H9 (cell line): ENCODE results near the gene SELENOW. TPM values are rescaled to one million over a fixed set of nuclear protein-coding genes. Genes with fewer than 3 reads are reported as not detected.

Experiments used
- DNase-seq: peaks from one replicate; pipeline ENCODE4 v3.0.0-alpha.2; 2017
- H2AFZ ChIP-seq: one replicate; pipeline ENCODE4 v1.6.1; 2013; ENCODE audit warnings: mild to moderate bottlenecking, low read length, control low read depth, moderate library complexity
- H2AK5ac ChIP-seq: 2 replicates; pipeline ENCODE4 v1.6.1; 2013; ENCODE audit warnings: low read length, control low read depth, mixed read lengths; ENCODE audit not compliant: insufficient read length
- H2BK120ac ChIP-seq: one replicate; pipeline ENCODE4 v1.6.1; 2013; ENCODE audit warnings: low read depth, mild to moderate bottlenecking, low read length, control low read depth, inconsistent platforms; ENCODE audit not compliant: poor library complexity, severe bottlenecking
- H2BK12ac ChIP-seq: 2 replicates; pipeline ENCODE4 v1.6.1; 2013; ENCODE audit warnings: low read length, control low read depth, mixed read lengths, low read depth; ENCODE audit not compliant: insufficient read length
- H2BK15ac ChIP-seq: 2 replicates; pipeline ENCODE4 v1.6.1; 2013; ENCODE audit warnings: low read depth, low read length, control low read depth
- H2BK20ac ChIP-seq: one replicate; pipeline ENCODE4 v1.6.1; 2013; ENCODE audit warnings: low read depth, mild to moderate bottlenecking, low read length, control low read depth, inconsistent platforms; ENCODE audit not compliant: poor library complexity, severe bottlenecking
- H2BK5ac ChIP-seq: 2 replicates; pipeline ENCODE4 v1.6.1; 2013; ENCODE audit warnings: low read length, control low read depth, mixed read lengths; ENCODE audit not compliant: insufficient read length
- H3K14ac ChIP-seq: 2 replicates; pipeline ENCODE4 v1.6.1; 2013; ENCODE audit warnings: low read length, control low read depth; ENCODE audit not compliant: insufficient read depth
- H3K18ac ChIP-seq: 2 replicates; pipeline ENCODE4 v1.6.1; 2013; ENCODE audit warnings: low read depth, mild to moderate bottlenecking, mixed read lengths, low read length, control low read depth; ENCODE audit not compliant: insufficient read length
- H3K23ac ChIP-seq: 2 replicates; pipeline ENCODE4 v1.6.1; 2013; ENCODE audit warnings: low read length, control low read depth, mixed read lengths, low read depth; ENCODE audit not compliant: insufficient read length
- H3K23me2 ChIP-seq: 2 replicates; pipeline ENCODE4 v1.6.1; 2013; ENCODE audit warnings: low read depth, mild to moderate bottlenecking, mixed read lengths, low read length, control low read depth; ENCODE audit not compliant: insufficient read length, poor library complexity, severe bottlenecking
- H3K27ac ChIP-seq: 2 replicates; pipeline ENCODE4 v1.5.1; 2013; ENCODE audit warnings: low read length, control low read depth, mixed read lengths, low read depth; ENCODE audit not compliant: insufficient read length
- H3K27me3 ChIP-seq: 2 replicates; pipeline ENCODE4 v1.6.1; 2013; ENCODE audit warnings: low read length, control low read depth, inconsistent platforms; ENCODE audit not compliant: insufficient read depth
- H3K4ac ChIP-seq: 2 replicates; pipeline ENCODE4 v1.6.1; 2013; ENCODE audit warnings: low read depth, mild to moderate bottlenecking, control low read depth, inconsistent platforms, low read length, moderate library complexity
- H3K4me1 ChIP-seq: 2 replicates; pipeline ENCODE4 v1.6.1; 2013; ENCODE audit warnings: low read length, control low read depth, inconsistent platforms; ENCODE audit not compliant: insufficient read depth
- H3K4me2 ChIP-seq: 2 replicates; pipeline ENCODE4 v1.6.1; 2013; ENCODE audit warnings: low read length, control low read depth, mixed read lengths; ENCODE audit not compliant: insufficient read length, insufficient read depth
- H3K56ac ChIP-seq: 2 replicates; pipeline ENCODE4 v1.6.1; 2013; ENCODE audit warnings: low read depth, mild to moderate bottlenecking, mixed read lengths, low read length, control low read depth; ENCODE audit not compliant: insufficient read length
- H3K79me1 ChIP-seq: 2 replicates; pipeline ENCODE4 v1.6.1; 2013; ENCODE audit warnings: low read depth, mild to moderate bottlenecking, moderate library complexity, low read length, control low read depth, inconsistent platforms; ENCODE audit not compliant: insufficient read depth, poor library complexity, severe bottlenecking
- H3K79me2 ChIP-seq: 2 replicates; pipeline ENCODE4 v1.6.1; 2013; ENCODE audit warnings: low read length, control low read depth, inconsistent platforms; ENCODE audit not compliant: insufficient read depth
- H3K9ac ChIP-seq: 2 replicates; pipeline ENCODE4 v1.6.1; 2013; ENCODE audit warnings: low read length, control low read depth, mixed read lengths; ENCODE audit not compliant: insufficient read length; ENCODE audit errors: extremely low read depth
- H3K9me3 ChIP-seq: one replicate; pipeline ENCODE4 v1.6.1; 2013; ENCODE audit warnings: low read depth, low read length, inconsistent platforms; ENCODE audit not compliant: control insufficient read depth
- H3T11ph ChIP-seq: one replicate; pipeline ENCODE4 v1.6.1; 2013; ENCODE audit warnings: mild to moderate bottlenecking, low read length, control low read depth, inconsistent platforms
- H4K20me1 ChIP-seq: one replicate; pipeline ENCODE4 v1.6.1; 2013; ENCODE audit not compliant: control insufficient read depth, insufficient read length, insufficient read depth
- H4K5ac ChIP-seq: 2 replicates; pipeline ENCODE4 v1.6.1; 2013; ENCODE audit warnings: low read depth, mild to moderate bottlenecking, mixed read lengths, low read length, control low read depth; ENCODE audit not compliant: insufficient read length
- H4K8ac ChIP-seq: replicated peaks from 2 replicates; pipeline ENCODE4 v1.6.1; 2013; ENCODE audit warnings: low read length, control low read depth, mixed read lengths, low read depth; ENCODE audit not compliant: insufficient read length
- H4K91ac ChIP-seq: 2 replicates; pipeline ENCODE4 v1.6.1; 2013; ENCODE audit warnings: low read depth, mild to moderate bottlenecking, moderate library complexity, mixed read lengths, low read length, control low read depth; ENCODE audit not compliant: insufficient read length
- H3K27ac Mint-ChIP-seq, 3 experiments: 2 replicates in 2 of 3; 3 replicates in 1 of 3; pipeline ENCODE4 v1.8.0; 2020 to 2021; ENCODE audit warnings: mixed read lengths in 3 of 3, mild to moderate bottlenecking in 1 of 3, moderate library complexity in 1 of 3
- H3K27me3 Mint-ChIP-seq: 2 replicates; pipeline ENCODE4 v1.8.0; 2021; ENCODE audit warnings: low read depth, mild to moderate bottlenecking, moderate library complexity, mixed read lengths
- H3K36me3 Mint-ChIP-seq, 3 experiments: 2 replicates in 2 of 3; 3 replicates in 1 of 3; pipeline ENCODE4 v1.8.0; 2020 to 2021; ENCODE audit warnings: low read depth in 3 of 3, mixed read lengths in 3 of 3; ENCODE audit not compliant: insufficient read depth in 1 of 3
- H3K4me1 Mint-ChIP-seq, 2 experiments: 2 replicates each; pipeline ENCODE4 v1.8.0; 2020; ENCODE audit warnings: mixed read lengths in 2 of 2
- H3K4me3 Mint-ChIP-seq, 2 experiments: 2 replicates in 1 of 2; 3 replicates in 1 of 2; pipeline ENCODE4 v1.8.0; 2020 to 2021; ENCODE audit warnings: mild to moderate bottlenecking in 2 of 2, mixed read lengths in 2 of 2, moderate library complexity in 1 of 2
- H3K9me3 Mint-ChIP-seq, 2 experiments: 2 replicates in 1 of 2; 3 replicates in 1 of 2; pipeline ENCODE4 v1.8.0; 2020; ENCODE audit warnings: mild to moderate bottlenecking in 2 of 2, mixed read lengths in 2 of 2, moderate library complexity in 1 of 2
- CTCF ChIP-seq: fragments of 200-600 bp; sonication (generic); conservative IDR thresholded peaks from 3 replicates; pipeline ENCODE4 v1.8.0; 2021; ENCODE audit warnings: antibody characterized with exemption, mild to moderate bottlenecking
- WGBS: extraction: QIAGEN DNeasy Blood & Tissue Kit; methylation state at CpG from one replicate; pipeline ENCODE4 v1.1.7; 2013; ENCODE audit warnings: missing lambda C conversion rate, low lambda C conversion rate, mixed read lengths; ENCODE audit not compliant: insufficient read length; ENCODE audit errors: extremely low coverage; 5-methylcytosine and 5-hydroxymethylcytosine counted together
- total RNA-seq: library from RNA; stranded (reverse); gene quantifications from 2 replicates; pipeline ENCODE4 v1.2.1, GENCODE V29; 2021

SELENOW gene
- total RNA-seq, 1 experiment from 2014 or later: 388 TPM

DNA sequence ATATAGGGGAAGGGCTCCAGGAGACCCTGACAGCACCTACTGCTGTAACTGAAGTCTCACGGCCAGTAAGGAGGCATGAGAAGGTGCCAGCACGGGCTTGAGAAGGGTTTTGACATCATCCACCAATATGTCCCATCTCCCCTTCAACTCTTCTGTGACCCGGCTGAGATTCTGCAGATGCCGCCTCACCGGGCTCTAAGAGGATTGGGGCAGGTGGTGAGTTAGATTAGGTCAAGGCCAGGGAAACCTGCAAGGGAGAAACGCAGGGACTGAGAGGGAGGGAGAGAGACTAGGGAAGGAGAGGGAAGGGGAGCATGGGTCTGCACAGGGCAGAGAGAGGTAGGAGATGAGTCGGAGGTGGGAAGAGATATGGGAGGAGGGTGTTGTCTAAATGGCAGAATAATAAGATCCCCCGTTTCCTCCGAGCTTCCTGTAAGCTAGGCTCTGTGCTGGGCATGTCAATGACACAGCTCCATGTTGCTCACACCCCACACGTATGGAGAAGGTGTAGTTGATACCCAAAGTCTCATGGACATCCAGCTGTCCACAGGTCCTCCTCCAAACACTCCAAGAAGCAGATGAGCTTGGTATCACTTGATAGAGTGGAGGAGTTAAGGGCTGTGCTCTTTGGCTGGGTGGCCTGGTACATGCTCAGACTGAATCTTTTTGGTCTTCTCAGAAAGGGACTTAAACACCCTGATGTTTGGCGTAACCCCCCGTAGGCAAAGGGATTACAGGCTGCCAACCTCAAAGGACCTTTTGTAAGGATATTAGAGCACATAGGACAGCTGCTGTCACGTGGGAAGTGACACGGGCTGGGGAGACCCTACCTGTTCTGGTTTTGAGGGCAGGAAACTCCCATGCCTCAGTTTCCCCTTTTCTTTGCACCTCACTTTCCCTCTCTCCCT, 19.7 kb downstream of the SELENOW start:
- Histone ChIP-seq H4K91ac (no peak overlapping the region), H3K4me2 (no peak overlapping the region), H3K18ac (no peak overlapping the region), H3K4me1 (no peaks in the 10 kb centered on the region), H4K5ac (no peak overlapping the region), H3K9ac (no peak overlapping the region), H2AFZ (no peak overlapping the region), H3K14ac (no peak overlapping the region), H2BK20ac (no peak overlapping the region), H3K79me2 (no peaks in the 10 kb centered on the region), H3K79me1 (no peaks in the 10 kb centered on the region), H4K8ac (no peak overlapping the region), H3K4ac (no peak overlapping the region), H3K9me3 (no peaks in the 10 kb centered on the region), H3K23me2 (no peaks in the 10 kb centered on the region), H3K56ac (no peak overlapping the region), H3T11ph (no peak overlapping the region), H2BK5ac (no peak overlapping the region), H3K27me3 (no peaks in the 10 kb centered on the region), H2BK120ac (no peak overlapping the region), H2AK5ac (no peak overlapping the region), H2BK15ac (no peak overlapping the region), H3K23ac (no peak overlapping the region), H4K20me1 (no peaks in the 10 kb centered on the region), H2BK12ac (no peak overlapping the region), H3K27ac (no peak overlapping the region)
- Mint-ChIP-seq H3K27ac (no peak overlapping the region; a peak in 1 of 7 replicates), H3K4me1 (peaks cover 2 to 4% of the 10 kb centered on the region in 2 experiments; a peak in 1 of 4 replicates), H3K4me3 (no peak overlapping the region), H3K27me3 (peaks cover 2% of the 10 kb centered on the region; the same call in 1 of the 2 replicates), H3K36me3 (peaks cover 5 to 7% (median 5%) of the 10 kb centered on the region in 3 experiments; a peak in 3 of 7 replicates), H3K9me3 (peaks cover 5 to 10% of the 10 kb centered on the region in 2 experiments; a peak in 4 of 5 replicates)
- no CpG with 5 or more reads among the region's 14 CpGs for WGBS
- no peak for DNase-seq
- no peak for TF ChIP-seq CTCF
